Stimulated activated CD8-positive, alpha-beta memory T cell treated with anti-CD3 and anti-CD28 coated beads, Interleukin-15, amount 100 ng/mL, for 1 hour (primary cell): Measurements from ENCODE around the gene EDN2.

Experiments
- DNase-seq: peaks from one replicate; pipeline ENCODE4 v3.0.0-alpha.2; 2020; ENCODE audit warnings: low read depth

Gene EDN2

DNA sequence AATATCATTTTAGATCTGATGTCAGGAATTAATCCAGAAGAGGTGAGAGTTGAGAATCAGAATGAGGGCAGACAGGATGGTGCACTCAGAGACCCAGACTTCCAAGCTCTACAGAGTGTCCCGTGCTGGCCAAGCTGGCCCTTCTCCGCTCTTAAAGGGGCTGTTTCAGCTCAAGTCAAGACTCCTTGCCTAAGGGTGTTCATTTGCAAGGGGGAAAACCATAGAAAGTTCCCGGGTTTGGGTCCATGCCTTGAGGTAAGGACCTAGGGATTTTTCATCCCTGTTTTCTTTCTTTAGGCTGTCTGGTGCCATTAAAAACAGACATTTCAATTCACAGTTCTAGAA lies 47.5 kb downstream of the EDN2 start:
- no peak for DNase-seq

DNA sequence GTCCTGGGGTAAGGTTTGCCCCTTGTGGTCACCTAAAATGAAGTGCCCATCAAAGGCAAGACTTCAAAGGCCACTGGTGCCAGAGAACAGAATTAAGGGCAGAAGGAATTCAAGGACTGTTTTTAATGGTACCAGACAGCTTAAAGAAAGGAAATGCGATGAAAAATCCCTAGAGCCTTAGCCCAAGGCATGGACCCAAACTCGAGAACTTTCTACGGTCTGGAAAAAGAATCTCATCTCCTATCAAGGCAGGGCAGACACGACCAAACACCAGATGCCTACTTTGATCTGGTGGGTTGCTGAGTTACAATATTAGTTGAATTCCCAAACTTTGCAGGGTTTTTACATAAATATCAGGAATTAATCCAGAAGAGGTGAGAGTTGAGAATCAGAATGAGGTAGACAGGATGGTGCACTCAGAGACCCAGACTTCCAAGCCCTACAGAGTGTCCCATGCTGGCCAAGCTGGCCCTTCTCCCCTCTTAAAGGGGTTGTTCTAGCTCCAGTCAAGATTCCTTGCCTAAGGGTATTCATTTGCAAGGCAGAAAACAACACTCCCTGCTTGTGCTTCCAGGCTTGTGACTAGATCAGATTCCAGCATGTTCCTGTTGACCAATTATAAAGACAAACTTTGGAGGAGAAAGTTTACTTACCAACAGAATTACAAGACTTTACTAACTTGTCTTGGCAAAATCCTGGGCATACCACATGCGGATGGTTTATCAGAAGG lies 48.0 kb downstream of the EDN2 start:
- no peak for DNase-seq

DNA sequence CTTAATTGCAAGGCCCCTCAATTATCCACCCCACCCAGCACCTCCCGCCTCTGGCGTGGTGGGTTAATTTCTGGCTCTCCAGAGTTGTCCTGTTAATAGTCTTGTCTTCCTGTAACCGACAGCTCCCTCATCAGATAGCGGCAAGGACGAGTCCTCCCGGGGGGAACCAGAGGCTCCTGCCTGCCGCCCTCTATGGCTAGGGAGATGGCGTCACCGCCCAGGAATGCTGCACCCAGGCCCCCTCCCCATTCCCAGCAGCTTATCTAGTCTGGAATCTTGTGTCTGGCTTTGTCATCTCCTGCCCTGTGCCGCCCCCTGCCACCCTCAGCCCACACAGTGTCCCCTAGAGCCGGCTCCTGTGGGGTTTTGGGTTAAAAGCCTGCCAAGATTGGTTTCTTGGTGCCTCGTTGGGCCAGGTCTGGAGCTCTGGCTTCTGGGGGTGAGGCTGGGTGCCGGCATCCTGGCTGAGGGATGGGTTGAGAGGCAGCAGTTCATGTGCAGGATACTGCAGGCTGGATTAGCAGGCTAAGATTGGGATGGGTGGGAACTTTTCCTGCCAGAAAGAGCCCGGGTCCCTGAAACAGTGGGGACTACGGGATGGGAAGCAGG lies 48.8 kb downstream of the EDN2 start:
- no peak for DNase-seq

DNA sequence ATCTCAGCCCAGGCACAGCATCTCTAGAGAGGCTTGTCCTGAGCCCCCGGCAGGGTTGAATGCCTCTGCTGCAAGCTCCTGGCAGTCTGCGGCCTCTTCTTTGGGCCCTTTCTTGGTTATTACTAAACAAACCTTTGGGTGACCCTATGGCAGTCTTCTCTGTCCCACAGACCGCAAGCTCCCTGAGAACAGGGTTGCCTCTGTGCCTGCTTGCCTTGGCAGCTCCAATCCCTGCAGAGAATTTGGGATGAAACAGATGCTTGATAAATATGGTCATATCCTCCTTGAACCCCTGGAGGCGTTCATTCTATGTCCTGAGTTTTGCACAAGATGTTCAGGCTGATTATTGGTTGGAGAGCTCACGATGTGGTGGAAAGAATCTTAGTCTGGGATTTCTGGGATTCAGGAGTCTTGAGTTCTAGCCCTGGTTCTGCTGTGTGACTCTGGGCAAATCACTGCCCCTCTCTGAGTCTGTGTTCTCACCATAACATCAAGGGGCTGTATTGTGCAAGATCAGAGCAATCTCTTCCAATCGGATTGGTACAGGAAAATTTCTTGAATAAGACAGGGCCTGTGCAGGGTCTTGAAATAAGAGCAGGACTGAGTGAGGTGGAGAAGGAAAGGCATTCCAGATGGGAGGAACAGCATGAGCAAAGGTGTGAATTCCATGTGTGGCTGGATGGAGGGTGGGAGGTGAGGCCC lies 49.6 kb downstream of the EDN2 start:
- DNase-seq = no peak

DNA sequence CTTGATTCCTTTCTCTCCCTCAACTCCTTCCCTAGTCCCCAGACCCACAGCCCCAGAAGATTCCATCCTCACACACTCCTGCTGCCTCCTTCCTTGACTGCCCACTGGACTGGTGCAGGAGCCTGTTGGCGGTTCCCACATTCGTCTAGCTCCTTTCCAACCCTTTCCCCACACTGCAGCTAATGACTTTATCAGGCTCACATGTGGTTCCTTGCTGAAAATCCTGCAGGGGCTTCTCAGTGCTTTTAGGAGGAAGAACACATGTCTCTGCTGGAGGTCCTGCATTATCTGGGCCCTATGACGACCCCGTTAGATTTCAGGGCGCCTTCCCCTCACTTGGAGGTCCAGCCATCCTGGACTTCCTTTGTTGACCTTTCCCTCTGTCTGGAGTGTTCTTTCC lies 50.2 kb downstream of the EDN2 start:
- no peak for DNase-seq

DNA sequence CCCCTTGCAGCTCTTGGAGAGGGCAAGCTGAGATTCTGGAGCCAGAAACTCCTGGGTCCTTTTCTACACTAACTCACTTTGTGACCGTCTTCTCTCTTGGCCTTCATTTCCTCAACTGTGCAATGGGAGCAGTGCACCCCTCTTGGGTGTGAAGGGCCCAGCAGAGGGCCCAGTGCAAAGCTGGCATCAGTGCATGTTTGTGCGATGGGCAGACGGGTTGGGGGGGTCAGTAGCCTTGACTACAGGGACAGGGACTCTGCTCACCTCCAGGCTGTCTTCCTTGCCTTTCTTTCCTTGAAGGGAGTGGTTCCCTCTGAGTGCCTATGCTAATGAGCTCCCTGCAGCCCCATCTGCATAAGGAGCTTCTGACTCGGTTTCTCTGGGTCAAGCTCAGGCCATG lies 51.0 kb downstream of the EDN2 start:
- no peak for DNase-seq

DNA sequence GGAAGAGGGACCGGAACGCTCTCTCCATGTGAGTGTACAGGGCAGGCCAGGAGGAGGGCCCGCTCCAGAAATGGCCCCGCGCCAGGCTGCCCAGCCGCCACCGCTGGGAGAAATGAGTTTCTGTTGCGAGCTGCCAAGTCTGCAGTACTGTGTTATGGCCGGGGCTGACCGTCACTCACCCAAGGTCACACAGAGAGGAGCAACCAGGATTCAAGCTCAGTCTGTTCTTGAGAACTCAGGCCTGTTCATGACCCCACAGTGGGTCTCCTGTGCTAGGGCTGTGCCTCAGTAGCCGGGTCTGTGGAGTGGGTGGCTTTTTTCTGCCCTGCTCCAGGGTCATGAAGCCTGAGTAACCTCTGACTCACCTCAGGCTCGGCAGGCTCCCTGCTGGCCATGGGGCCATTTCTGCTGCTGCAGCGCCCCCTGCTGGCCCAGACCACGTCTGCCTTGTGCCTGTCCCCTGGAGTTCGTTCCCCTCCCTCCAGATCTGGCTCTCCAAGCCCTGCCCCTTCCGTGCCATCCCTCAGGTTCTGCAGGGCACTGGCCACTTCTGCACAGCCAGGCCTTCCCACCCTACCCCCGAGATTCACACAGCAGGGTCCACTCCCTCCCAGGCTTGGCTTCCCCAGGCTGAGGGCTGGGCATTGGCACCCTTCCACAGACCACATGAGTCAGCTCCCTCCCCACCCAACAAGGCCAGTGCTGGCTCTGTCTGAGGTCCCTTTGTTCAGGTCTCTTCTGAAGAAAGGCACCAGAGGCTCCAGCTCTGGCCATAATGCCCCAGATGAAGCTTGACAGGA lies 51.8 kb downstream of the EDN2 start:
- peak; percentile 55 for DNase-seq

DNA sequence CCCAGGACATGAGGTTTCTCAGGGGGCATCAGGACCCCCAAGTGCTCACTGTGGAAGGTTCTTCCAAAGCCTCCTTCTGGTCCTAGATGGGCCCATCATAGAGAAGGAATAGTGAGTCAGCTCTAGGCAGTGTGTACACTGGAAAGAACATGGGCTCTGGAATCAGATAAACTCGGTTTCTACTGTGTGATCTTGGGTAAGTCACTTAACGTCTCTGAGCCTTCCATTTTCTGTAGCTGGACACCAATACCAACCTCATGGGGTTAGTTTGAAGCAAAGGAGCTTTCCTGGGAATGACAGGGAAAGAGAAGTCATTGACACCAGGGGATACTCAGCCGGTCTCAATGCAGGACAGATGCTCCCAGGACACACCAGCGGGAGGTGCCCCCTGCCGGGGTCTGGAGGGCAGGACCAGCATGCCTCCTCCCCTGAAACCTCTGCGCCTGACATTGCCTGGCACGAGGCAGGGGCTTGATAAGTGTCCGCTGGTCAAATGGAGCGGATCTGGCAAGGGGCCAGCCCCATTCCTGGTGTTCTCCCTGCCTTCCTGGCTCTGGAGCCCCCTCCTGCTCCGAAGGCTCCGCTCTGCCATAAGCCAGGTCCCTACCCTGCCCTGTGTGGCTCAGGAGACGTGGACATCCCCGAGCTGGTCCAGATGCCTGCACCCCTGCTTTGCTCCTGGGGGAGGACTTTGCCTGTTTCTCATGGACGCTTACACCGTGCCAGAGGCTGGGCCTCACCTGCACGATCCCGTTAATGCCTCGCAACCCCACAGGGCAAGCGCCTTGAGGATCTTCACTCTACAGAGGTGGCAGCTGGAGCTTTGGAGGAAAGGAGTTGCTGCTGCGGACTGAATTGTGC lies 52.8 kb downstream of the EDN2 start:
- DNase-seq = no peak

- DNase-seq = no peak
These were observed 53.9 kb downstream of the EDN2 start for GRCh38 chr1:41430582-41430981.

- DNase-seq = no peak
These were observed 54.4 kb downstream of the EDN2 start for GRCh38 chr1:41430069-41430468.

- DNase-seq = no peak
These were observed 54.8 kb downstream of the EDN2 start for GRCh38 chr1:41429641-41430035.
